A673 (cell line): ENCODE data around the gene FARP2. TPM values are rescaled to one million over a fixed set of nuclear protein-coding genes. Genes with fewer than 3 reads are reported as not detected.
A peak's percentile ranks its signal among the peaks of the same experiment; 100 is the strongest.

Experiments used
- BruUV-seq: library from RNA; stranded (reverse); fragments of 400-500 nt; replicated peaks from 2 replicates; lab custom pipeline; 2021; lab: Mats Ljungman, UMichigan
- CTCF ChIA-PET: fragments of 300-600 bp; sonication (Branson Sonifier 250); formaldehyde crosslinking; loops from one replicate; lab custom pipeline; 2022; ENCODE audit warnings: antibody characterized with exemption; lab: Charles Lee
- POLR2A ChIA-PET: fragments of 300-600 bp; sonication (Branson Sonifier 250); formaldehyde crosslinking; loops from one replicate; lab custom pipeline; 2022; ENCODE audit warnings: antibody characterized with exemption; ENCODE audit not compliant: low non-redundant PET; lab: Charles Lee
- DNase-seq: peaks from one replicate; pipeline ENCODE4 v3.0.0-alpha.2; 2015; ENCODE audit warnings: low spot score
- H3K27ac ChIP-seq: fragments of 200-600 bp; sonication (generic); 2 replicates; pipeline ENCODE4 v1.5.1; 2016; ENCODE audit warnings: mixed run types, low read depth, mild to moderate bottlenecking, mixed read lengths, antibody characterized with exemption, low read length; ENCODE audit not compliant: poor library complexity, severe bottlenecking
- H3K27me3 ChIP-seq: fragments of 200-600 bp; sonication (generic); replicated peaks from 2 replicates; pipeline ENCODE4 v1.6.1; 2017; ENCODE audit warnings: mixed run types, low read depth, mild to moderate bottlenecking, mixed read lengths, antibody characterized with exemption, low read length; ENCODE audit not compliant: insufficient read depth, poor library complexity
- H3K36me3 ChIP-seq: fragments of 200-600 bp; sonication (generic); 2 replicates; pipeline ENCODE4 v1.6.1; 2016; ENCODE audit warnings: mixed run types, mild to moderate bottlenecking, mixed read lengths, antibody characterized with exemption, low read length; ENCODE audit not compliant: insufficient read depth, poor library complexity, severe bottlenecking
- H3K4me1 ChIP-seq: fragments of 200-600 bp; sonication (generic); 2 replicates; pipeline ENCODE4 v1.6.1; 2017; ENCODE audit warnings: mixed run types, mild to moderate bottlenecking, mixed read lengths, antibody characterized with exemption, low read length; ENCODE audit not compliant: insufficient read depth, poor library complexity, severe bottlenecking
- H3K4me3 ChIP-seq: fragments of 200-600 bp; sonication (generic); 2 replicates; pipeline ENCODE4 v1.5.1; 2016; ENCODE audit warnings: low read depth, mixed run types, mild to moderate bottlenecking, mixed read lengths, low read length; ENCODE audit not compliant: poor library complexity, severe bottlenecking
- H3K9me3 ChIP-seq: fragments of 200-600 bp; sonication (generic); 2 replicates; pipeline ENCODE4 v1.6.1; 2016; ENCODE audit warnings: mixed run types, low read depth, mild to moderate bottlenecking, mixed read lengths, antibody characterized with exemption, low read length; ENCODE audit not compliant: poor library complexity, severe bottlenecking
- CTCF ChIP-seq: fragments of 300-800, 200-600 bp; sonication (generic); conservative IDR thresholded peaks from 2 replicates; pipeline ENCODE4 v1.5.1; 2017; ENCODE audit warnings: low read depth, mild to moderate bottlenecking, antibody characterized with exemption, low read length, moderate library complexity, mixed read lengths
- EZH2 ChIP-seq: fragments of 200-600 bp; sonication (generic); IDR thresholded peaks from 2 replicates; pipeline ENCODE4 v1.6.1; 2017; ENCODE audit warnings: borderline replicate concordance, low read depth, mild to moderate bottlenecking, mixed read lengths, antibody characterized with exemption, low read length; ENCODE audit not compliant: poor library complexity, severe bottlenecking
- intact Hi-C: fragments of 100-400 bp; cut with micrococcal nuclease; formaldehyde crosslinking; loops from one replicate; pipeline ENCODE4 v1.10.0; 2022; ENCODE audit not compliant: unreplicated experiment
- total RNA-seq: library from RNA; stranded (reverse); gene quantifications from 2 replicates; pipeline ENCODE4 v1.2.3, GENCODE V29; 2021

The FARP2 gene
- total RNA-seq, 1 experiment from 2014 or later = 53.3 TPM

- H3K27me3 ChIP-seq = no peaks in the 10 kb centered on the region
- peaks cover 11% of the 10 kb centered on the region for H3K4me1 ChIP-seq
- no peak for DNase-seq
- POLR2A ChIA-PET = no interaction called here
- TF ChIP-seq EZH2 = no peak
- TF ChIP-seq CTCF = no peak
- no peaks in the 10 kb centered on the region for H3K36me3 ChIP-seq
- no peak overlapping the region for H3K27ac ChIP-seq
- H3K9me3 ChIP-seq = no peaks in the 10 kb centered on the region
- CTCF ChIA-PET = no interaction called here
- no TSS peak for BruUV-seq
- intact Hi-C loops = no loop called here
- H3K4me3 ChIP-seq = no peak overlapping the region
Measured at GRCh38 chr2:241312082-241312481, 44.0 kb upstream of the FARP2 start.

GRCh38 chr2:241313543-241314095, 42.5 kb upstream of the FARP2 start:
- no peaks in the 10 kb centered on the region for H3K27me3 ChIP-seq
- H3K4me1 ChIP-seq = peaks cover 25% of the 10 kb centered on the region
- intact Hi-C loops = loop anchor here (2.0 kb wide), 1 partner anchor 41 kb away; no protein-coding TSS in a partner anchor
- peak overlapping the region; percentile 99 for H3K27ac ChIP-seq
- ChIA-PET CTCF (no interaction called here), POLR2A (no interaction called here)
- BruUV-seq = no TSS peak
- no peaks in the 10 kb centered on the region for H3K9me3 ChIP-seq
- peak overlapping the region; percentile 71 for H3K4me3 ChIP-seq
- peaks cover 3% of the 10 kb centered on the region for H3K36me3 ChIP-seq
- no peak for DNase-seq
- no peak for TF ChIP-seq EZH2
- TF ChIP-seq CTCF = no peak

- H3K4me1 ChIP-seq = peaks cover 33% of the 10 kb centered on the region
- POLR2A ChIA-PET = no interaction called here
- intact Hi-C loops = loop anchor here (2.0 kb wide), 1 partner anchor 40 kb away; no protein-coding TSS in a partner anchor
Measured at GRCh38 chr2:241314226-241315092, 41.6 kb upstream of the FARP2 start.

More at GRCh38 chr2:241314226-241315092, 41.6 kb upstream of the FARP2 start:
- DNase-seq = no peak
- TF ChIP-seq EZH2 (no peak), CTCF (no peak)
- H3K36me3 ChIP-seq = peaks cover 3% of the 10 kb centered on the region
- H3K9me3 ChIP-seq = no peaks in the 10 kb centered on the region
- no peaks in the 10 kb centered on the region for H3K27me3 ChIP-seq
- BruUV-seq = TSS peak; percentile 49
- peak overlapping the region; percentile 99 for H3K27ac ChIP-seq
- peak overlapping the region; percentile 71 for H3K4me3 ChIP-seq
- CTCF ChIA-PET = interaction anchor here (0.5 kb wide), 1 partner anchor 564 kb away, joined by 12 read pairs; no protein-coding TSS in a partner anchor
